IPS-15b (cell line): ENCODE data around the gene DOK7.

Experiments used
- H3K27me3 ChIP-seq: one replicate; pipeline ENCODE4 v1.6.1; 2013; ENCODE audit warnings: low read length; ENCODE audit not compliant: control insufficient read depth, insufficient read depth
- H3K36me3 ChIP-seq: one replicate; pipeline ENCODE4 v1.6.1; 2013; ENCODE audit warnings: low read length; ENCODE audit not compliant: control insufficient read depth, insufficient read depth
- H3K4me1 ChIP-seq: one replicate; pipeline ENCODE4 v1.6.1; 2013; ENCODE audit warnings: mild to moderate bottlenecking, low read length; ENCODE audit not compliant: control insufficient read depth, insufficient read depth
- H3K4me3 ChIP-seq: one replicate; pipeline ENCODE4 v1.5.1; 2013; ENCODE audit warnings: low read depth, low read length
- H3K9ac ChIP-seq: one replicate; pipeline ENCODE4 v1.6.1; 2013; ENCODE audit warnings: low read depth, mild to moderate bottlenecking, low read length
- H3K9me3 ChIP-seq: one replicate; pipeline ENCODE4 v1.6.1; 2013; ENCODE audit warnings: mild to moderate bottlenecking, low read length; ENCODE audit not compliant: control insufficient read depth, insufficient read depth

Gene DOK7

DNA sequence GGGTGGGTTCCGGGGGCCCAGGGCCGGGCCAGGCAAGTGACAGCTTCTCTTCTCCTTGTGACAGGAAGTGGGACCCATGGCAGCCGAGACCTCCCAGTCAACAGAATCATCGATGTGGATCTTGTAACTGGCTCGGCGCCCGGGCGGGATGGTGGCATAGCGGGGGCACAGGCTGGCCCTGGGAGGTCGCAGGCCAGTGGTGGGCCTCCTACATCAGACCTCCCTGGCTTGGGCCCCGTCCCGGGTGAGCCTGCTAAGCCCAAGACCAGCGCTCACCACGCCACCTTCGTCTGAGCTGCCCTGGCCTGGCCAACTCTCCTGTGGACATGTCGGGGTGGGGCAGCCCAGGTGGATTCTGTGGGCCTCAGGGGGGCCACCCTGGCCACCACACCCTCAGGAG, 23.7 kb upstream of the DOK7 start:
- H3K9ac ChIP-seq, result no peak overlapping the region
- H3K9me3 ChIP-seq, result no peaks in the 10 kb centered on the region
- H3K36me3 ChIP-seq, result no peaks in the 10 kb centered on the region
- no peak overlapping the region for H3K4me3 ChIP-seq
- H3K4me1 ChIP-seq, result peaks cover 2% of the 10 kb centered on the region
- no peaks in the 10 kb centered on the region for H3K27me3 ChIP-seq

- no peak overlapping the region for H3K9ac ChIP-seq
- no peak overlapping the region for H3K4me3 ChIP-seq
- H3K4me1 ChIP-seq, result peaks cover 2% of the 10 kb centered on the region
- H3K9me3 ChIP-seq, result no peaks in the 10 kb centered on the region
- no peaks in the 10 kb centered on the region for H3K27me3 ChIP-seq
- H3K36me3 ChIP-seq, result no peaks in the 10 kb centered on the region
These were observed 23.1 kb upstream of the DOK7 start for GRCh38 chr4:3440011-3440410.

GRCh38 chr4:3440979-3441500, 22.1 kb upstream of the DOK7 start:
- Histone ChIP-seq H3K4me3 (no peak overlapping the region), H3K9ac (no peak overlapping the region), H3K4me1 (no peaks in the 10 kb centered on the region), H3K36me3 (no peaks in the 10 kb centered on the region), H3K27me3 (no peaks in the 10 kb centered on the region), H3K9me3 (no peaks in the 10 kb centered on the region)

GRCh38 chr4:3441501-3442459, 21.3 kb upstream of the DOK7 start, which contains the start of gene HGFAC:
Gene HGFAC (plus strand): TSS chr4:3441968. CDS start chr4:3442002, 34 bp downstream.
- Histone ChIP-seq H3K4me1 (no peaks in the 10 kb centered on the region), H3K9ac (no peak within 1 kb of the TSS)

GRCh38 chr4:3442460-3442958, 20.6 kb upstream of the DOK7 start:
- Histone ChIP-seq H3K4me1 (no peaks in the 10 kb centered on the region), H3K27me3 (no peaks in the 10 kb centered on the region), H3K4me3 (no peak overlapping the region), H3K36me3 (no peaks in the 10 kb centered on the region), H3K9me3 (no peaks in the 10 kb centered on the region), H3K9ac (no peak overlapping the region)

More at GRCh38 chr4:3441501-3442459, 21.3 kb upstream of the DOK7 start, which contains the start of gene HGFAC:
- no peaks in the 10 kb centered on the region for H3K36me3 ChIP-seq
- H3K9me3 ChIP-seq, result no peaks in the 10 kb centered on the region
- H3K27me3 ChIP-seq, result no peaks in the 10 kb centered on the region
- H3K4me3 ChIP-seq, result no peak within 1 kb of the TSS

GRCh38 chr4:3442959-3443749, 20.0 kb upstream of the DOK7 start:
- H3K27me3 ChIP-seq, result no peaks in the 10 kb centered on the region
- H3K9ac ChIP-seq, result no peak overlapping the region
- no peaks in the 10 kb centered on the region for H3K36me3 ChIP-seq
- no peak overlapping the region for H3K4me3 ChIP-seq
- H3K9me3 ChIP-seq, result no peaks in the 10 kb centered on the region
- H3K4me1 ChIP-seq, result no peaks in the 10 kb centered on the region

DNA sequence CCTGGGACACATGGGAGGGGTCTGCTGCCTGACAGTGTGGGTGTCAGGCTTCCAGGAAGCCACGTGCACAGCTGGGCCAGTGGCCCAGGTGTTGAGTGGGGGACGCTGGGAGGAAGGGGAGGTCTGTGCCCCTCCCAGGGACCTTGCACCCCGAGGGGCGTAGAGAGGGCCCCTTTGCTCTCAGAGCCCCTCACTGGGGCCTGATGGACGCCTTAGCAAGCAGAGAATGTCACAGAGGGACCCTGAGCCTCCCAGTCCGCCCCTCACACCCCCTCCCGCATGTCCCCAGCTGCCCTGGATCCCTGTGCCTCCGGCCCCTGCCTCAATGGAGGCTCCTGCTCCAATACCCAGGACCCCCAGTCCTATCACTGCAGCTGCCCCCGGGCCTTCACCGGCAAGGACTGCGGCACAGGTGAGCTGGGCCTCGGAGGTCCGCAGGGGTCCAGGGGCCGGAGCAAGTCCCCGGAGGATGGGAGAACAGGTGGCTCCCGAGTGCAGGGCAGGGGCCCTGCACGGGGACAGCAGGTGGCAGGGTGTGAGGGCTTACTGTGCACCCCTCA, 19.3 kb upstream of the DOK7 start:
- Histone ChIP-seq H3K4me3 (no peak overlapping the region), H3K9ac (no peak overlapping the region), H3K4me1 (no peaks in the 10 kb centered on the region), H3K36me3 (no peaks in the 10 kb centered on the region), H3K27me3 (no peaks in the 10 kb centered on the region), H3K9me3 (no peaks in the 10 kb centered on the region)

DNA sequence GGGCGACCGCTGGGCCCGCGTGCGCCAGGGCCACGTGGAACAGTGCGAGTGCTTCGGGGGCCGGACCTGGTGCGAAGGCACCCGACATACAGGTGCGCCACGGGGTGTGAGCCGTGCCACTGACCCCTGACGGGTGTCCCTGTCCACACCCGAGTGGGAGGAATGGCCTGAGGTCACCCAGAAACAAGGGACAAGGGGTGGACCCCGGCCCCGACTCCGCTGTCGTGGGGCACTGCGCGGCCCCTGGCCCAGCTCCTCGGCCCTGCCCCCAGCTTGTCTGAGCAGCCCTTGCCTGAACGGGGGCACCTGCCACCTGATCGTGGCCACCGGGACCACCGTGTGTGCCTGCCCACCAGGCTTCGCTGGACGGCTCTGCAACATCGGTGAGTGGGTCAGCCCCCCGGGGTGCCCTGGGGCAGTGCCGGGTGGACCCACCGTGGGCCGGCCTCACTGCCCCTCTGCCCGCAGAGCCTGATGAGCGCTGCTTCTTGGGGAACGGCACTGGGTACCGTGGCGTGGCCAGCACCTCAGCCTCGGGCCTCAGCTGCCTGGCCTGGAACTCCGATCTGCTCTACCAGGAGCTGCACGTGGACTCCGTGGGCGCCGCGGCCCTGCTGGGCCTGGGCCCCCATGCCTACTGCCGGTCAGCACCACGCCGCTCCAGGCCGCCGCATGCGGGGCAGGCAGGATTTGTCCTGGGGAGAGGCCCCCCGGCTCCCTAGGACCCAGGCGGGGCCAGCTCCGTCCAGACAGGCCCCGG, 18.6 kb upstream of the DOK7 start:
- no peaks in the 10 kb centered on the region for H3K36me3 ChIP-seq

GRCh38 chr4:3445111-3445820, 17.8 kb upstream of the DOK7 start:
- H3K36me3 ChIP-seq, result no peaks in the 10 kb centered on the region
- no peaks in the 10 kb centered on the region for H3K4me1 ChIP-seq
- no peaks in the 10 kb centered on the region for H3K27me3 ChIP-seq

More for the DNA sequence above, 18.6 kb upstream of the DOK7 start:
- Histone ChIP-seq H3K4me3 (no peak overlapping the region), H3K27me3 (no peaks in the 10 kb centered on the region), H3K9me3 (no peaks in the 10 kb centered on the region), H3K9ac (no peak overlapping the region), H3K4me1 (no peaks in the 10 kb centered on the region)

GRCh38 chr4:3445829-3446545, 17.1 kb upstream of the DOK7 start:
- H3K4me1 ChIP-seq, result no peaks in the 10 kb centered on the region
- H3K4me3 ChIP-seq, result no peak overlapping the region
- no peaks in the 10 kb centered on the region for H3K9me3 ChIP-seq
- H3K36me3 ChIP-seq, result no peaks in the 10 kb centered on the region
- H3K9ac ChIP-seq, result no peak overlapping the region
- H3K27me3 ChIP-seq, result no peaks in the 10 kb centered on the region

More at GRCh38 chr4:3445111-3445820, 17.8 kb upstream of the DOK7 start:
- no peak overlapping the region for H3K4me3 ChIP-seq
- no peak overlapping the region for H3K9ac ChIP-seq
- H3K9me3 ChIP-seq, result no peaks in the 10 kb centered on the region
